Trophoblast cell (in vitro differentiated cells and primary cell): ENCODE data around the gene CCR5AS.

ENCODE experiments used
- DNase-seq, 2 donors: peaks; one replicate each; pipeline ENCODE4 v3.0.0-alpha.2; 2016
- H2AFZ ChIP-seq: 2 replicates; pipeline ENCODE4 v1.6.1; 2013; ENCODE audit warnings: low read length, moderate library complexity, mild to moderate bottlenecking; ENCODE audit not compliant: insufficient read depth, poor library complexity
- H2AK5ac ChIP-seq: 2 replicates; pipeline ENCODE4 v1.6.1; 2013; ENCODE audit warnings: mild to moderate bottlenecking, low read length
- H2BK120ac ChIP-seq: 2 replicates; pipeline ENCODE4 v1.6.1; 2013; ENCODE audit warnings: low read length, mild to moderate bottlenecking, moderate library complexity; ENCODE audit not compliant: insufficient read depth, poor library complexity
- H2BK12ac ChIP-seq: 2 replicates; pipeline ENCODE4 v1.6.1; 2013; ENCODE audit warnings: mild to moderate bottlenecking, low read length, moderate library complexity
- H2BK5ac ChIP-seq: 2 replicates; pipeline ENCODE4 v1.6.1; 2013; ENCODE audit warnings: low read length, low read depth, moderate library complexity, mild to moderate bottlenecking; ENCODE audit not compliant: poor library complexity
- H3K14ac ChIP-seq: 2 replicates; pipeline ENCODE4 v1.6.1; 2013; ENCODE audit warnings: mild to moderate bottlenecking, low read length
- H3K18ac ChIP-seq: 2 replicates; pipeline ENCODE4 v1.6.1; 2013; ENCODE audit warnings: mild to moderate bottlenecking, low read length
- H3K23ac ChIP-seq: 2 replicates; pipeline ENCODE4 v1.6.1; 2013; ENCODE audit warnings: low read length
- H3K27ac ChIP-seq: 2 replicates; pipeline ENCODE4 v1.5.1; 2013; ENCODE audit warnings: low read depth, mild to moderate bottlenecking, inconsistent platforms, low read length, moderate library complexity
- H3K27me3 ChIP-seq: 2 replicates; pipeline ENCODE4 v1.6.1; 2013; ENCODE audit warnings: inconsistent platforms, mild to moderate bottlenecking, low read length, moderate library complexity; ENCODE audit not compliant: insufficient read depth
- H3K36me3 ChIP-seq, 2 experiments: 1 replicate in 1 of 2; 2 replicates in 1 of 2; pipeline ENCODE4 v1.6.1; 2013; ENCODE audit warnings: low read length in 2 of 2, mild to moderate bottlenecking in 2 of 2, moderate library complexity in 1 of 2; ENCODE audit not compliant: insufficient read depth in 2 of 2, control insufficient read depth in 1 of 2
- H3K4ac ChIP-seq: 2 replicates; pipeline ENCODE4 v1.6.1; 2013; ENCODE audit warnings: low read depth, mild to moderate bottlenecking, low read length, moderate library complexity
- H3K4me1 ChIP-seq, 2 experiments: 1 replicate in 1 of 2; 2 replicates in 1 of 2; pipeline ENCODE4 v1.6.1; 2013; ENCODE audit warnings: low read length in 2 of 2, mild to moderate bottlenecking in 2 of 2, moderate library complexity in 1 of 2; ENCODE audit not compliant: insufficient read depth in 2 of 2, control insufficient read depth in 1 of 2
- H3K4me2 ChIP-seq: 2 replicates; pipeline ENCODE4 v1.6.1; 2013; ENCODE audit warnings: inconsistent platforms, mild to moderate bottlenecking, low read length, moderate library complexity
- H3K4me3 ChIP-seq: 2 replicates; pipeline ENCODE4 v1.5.1; 2013; ENCODE audit warnings: mild to moderate bottlenecking, low read depth, low read length, inconsistent platforms
- H3K79me1 ChIP-seq: one replicate; pipeline ENCODE4 v1.6.1; 2013; ENCODE audit warnings: low read length
- H3K79me2 ChIP-seq: 2 replicates; pipeline ENCODE4 v1.6.1; 2013; ENCODE audit warnings: low read length, mild to moderate bottlenecking; ENCODE audit not compliant: control insufficient read depth, insufficient read depth, poor library complexity
- H3K9ac ChIP-seq: 2 replicates; pipeline ENCODE4 v1.6.1; 2013; ENCODE audit warnings: mild to moderate bottlenecking, low read length
- H3K9me3 ChIP-seq: 2 replicates; pipeline ENCODE4 v1.6.1; 2013; ENCODE audit warnings: low read depth, mild to moderate bottlenecking, control low read depth, inconsistent platforms, low read length; ENCODE audit not compliant: insufficient read depth
- H4K12ac ChIP-seq: 2 replicates; pipeline ENCODE4 v1.6.1; 2013; ENCODE audit warnings: low read depth, mild to moderate bottlenecking, low read length, moderate library complexity
- H4K8ac ChIP-seq: 2 replicates; pipeline ENCODE4 v1.6.1; 2013; ENCODE audit warnings: low read depth, mild to moderate bottlenecking, low read length, moderate library complexity
- H4K91ac ChIP-seq: one replicate; pipeline ENCODE4 v1.6.1; 2013; ENCODE audit warnings: low read depth, mild to moderate bottlenecking, low read length, moderate library complexity
- WGBS: extraction: QIAGEN DNeasy Blood & Tissue Kit; methylation state at CpG from one replicate; pipeline ENCODE4 v1.1.7; 2013; ENCODE audit warnings: missing lambda C conversion rate; ENCODE audit not compliant: insufficient read length, insufficient coverage; ENCODE audit errors: extremely low coverage; 5-methylcytosine and 5-hydroxymethylcytosine counted together

CCR5AS gene

GRCh38 chr3:46401579-46401978, 5.3 kb downstream of the CCR5AS start:
- no CpG with 5 or more reads among the region's 2 CpGs for WGBS
- Histone ChIP-seq H3K27ac (no peak overlapping the region), H3K9ac (no peak overlapping the region), H2AFZ (no peak overlapping the region), H2BK12ac (no peak overlapping the region), H3K4me3 (no peak overlapping the region), H3K79me2 (no peaks in the 10 kb centered on the region), H2AK5ac (no peak overlapping the region), H3K23ac (no peak overlapping the region), H3K27me3 (no peaks in the 10 kb centered on the region), H4K12ac (no peak overlapping the region), H3K4me1 (peaks cover under 1 to 1% of the 10 kb centered on the region in 2 experiments), H4K8ac (no peak overlapping the region), H4K91ac (no peak overlapping the region), H2BK120ac (no peak overlapping the region), H3K36me3 (no peaks in the 10 kb centered on the region), H3K79me1 (no peaks in the 10 kb centered on the region), H3K4me2 (no peak overlapping the region), H3K4ac (no peak overlapping the region), H3K18ac (no peak overlapping the region), H2BK5ac (no peak overlapping the region), H3K14ac (no peak overlapping the region), H3K9me3 (no peaks in the 10 kb centered on the region)
- no peak for DNase-seq

- Histone ChIP-seq H3K4me2 (no peak overlapping the region), H2BK5ac (no peak overlapping the region), H4K91ac (no peak overlapping the region), H3K18ac (no peak overlapping the region), H3K14ac (no peak overlapping the region), H3K23ac (no peak overlapping the region), H3K27ac (no peak overlapping the region), H3K79me1 (no peaks in the 10 kb centered on the region), H3K4me1 (peaks cover 3 to 4% of the 10 kb centered on the region in 2 experiments), H4K12ac (no peak overlapping the region), H3K9me3 (no peaks in the 10 kb centered on the region), H3K79me2 (no peaks in the 10 kb centered on the region), H2AK5ac (no peak overlapping the region), H3K4ac (no peak overlapping the region), H2BK12ac (no peak overlapping the region), H3K4me3 (no peak overlapping the region), H2BK120ac (no peak overlapping the region), H3K9ac (no peak overlapping the region), H3K36me3 (no peaks in the 10 kb centered on the region), H3K27me3 (no peaks in the 10 kb centered on the region), H2AFZ (no peak overlapping the region), H4K8ac (no peak overlapping the region)
- DNase-seq: no peak
- no CpG with 5 or more reads among the region's 5 CpGs for WGBS
Observed at GRCh38 chr3:46400846-46401245, 6.0 kb downstream of the CCR5AS start.

- peaks cover 3% of the 10 kb centered on the region for H3K79me1 ChIP-seq
- H3K4me1 ChIP-seq: peaks cover 9 to 11% of the 10 kb centered on the region in 2 experiments
- H2AK5ac ChIP-seq: no peak overlapping the region
- no peak overlapping the region for H3K4me2 ChIP-seq
- no peak overlapping the region for H3K27ac ChIP-seq
- no peak overlapping the region for H4K8ac ChIP-seq
- no peak overlapping the region for H3K23ac ChIP-seq
- no peak for DNase-seq
- no peak overlapping the region for H4K12ac ChIP-seq
- no peak overlapping the region for H3K14ac ChIP-seq
- no peak overlapping the region for H3K9ac ChIP-seq
- no peak overlapping the region for H2BK5ac ChIP-seq
- H3K9me3 ChIP-seq: no peaks in the 10 kb centered on the region
- H2BK120ac ChIP-seq: peak overlapping the region; percentile 17
- no peaks in the 10 kb centered on the region for H3K79me2 ChIP-seq
- WGBS: no CpG with 5 or more reads among the region's 8 CpGs
- no peak overlapping the region for H3K4me3 ChIP-seq
- no peak overlapping the region for H3K4ac ChIP-seq
- no peak overlapping the region for H4K91ac ChIP-seq
- H3K18ac ChIP-seq: no peak overlapping the region
- no peaks in the 10 kb centered on the region for H3K27me3 ChIP-seq
- H2BK12ac ChIP-seq: no peak overlapping the region
- no peaks in the 10 kb centered on the region for H3K36me3 ChIP-seq
- H2AFZ ChIP-seq: no peak overlapping the region
Observed at GRCh38 chr3:46400000-46400734, 6.7 kb downstream of the CCR5AS start.

- Histone ChIP-seq H3K4me3 (no peak overlapping the region), H3K18ac (no peak overlapping the region), H2BK12ac (no peak overlapping the region), H4K12ac (no peak overlapping the region), H2AFZ (no peak overlapping the region), H3K79me2 (no peaks in the 10 kb centered on the region), H3K23ac (no peak overlapping the region), H3K4me1 (peaks cover 14 to 15% of the 10 kb centered on the region in 2 experiments), H3K9me3 (no peaks in the 10 kb centered on the region), H3K27ac (no peak overlapping the region), H2BK120ac (no peak overlapping the region), H2AK5ac (no peak overlapping the region), H4K8ac (no peak overlapping the region), H3K9ac (no peak overlapping the region), H3K79me1 (peaks cover 3% of the 10 kb centered on the region), H3K36me3 (no peaks in the 10 kb centered on the region), H3K27me3 (no peaks in the 10 kb centered on the region), H4K91ac (no peak overlapping the region), H3K4me2 (no peak overlapping the region), H3K4ac (no peak overlapping the region), H2BK5ac (no peak overlapping the region), H3K14ac (no peak overlapping the region)
- no peak for DNase-seq
- 100% methylated on average over 1 of the region's 2 CpGs for WGBS
Observed at GRCh38 chr3:46399557-46399956, 7.3 kb downstream of the CCR5AS start.
